H54 (cell line): ENCODE results near the gene IMMP1L.
A peak's percentile ranks its signal among the peaks of the same experiment; 100 is the strongest.
"Not testable (repeated sequence)": the region's sequence is repeated elsewhere in the genome, so short reads cannot be mapped to it uniquely, and the experiment has no call there.

Source experiments
- DNase-seq: peaks from one replicate; pipeline ENCODE4 v3.0.0; 2011; ENCODE audit warnings: low spot score, mixed read lengths; ENCODE audit not compliant: insufficient read length
- FAIRE-seq: peaks from 3 replicates; lab custom pipeline; 2011; peaks lifted over from hg19 to GRCh38; lab: Jason Lieb, UNC
- POLR2A ChIP-seq: IDR thresholded peaks from 2 replicates; pipeline ENCODE4 v1.6.1; 2011; ENCODE audit warnings: low read depth, mild to moderate bottlenecking, low read length

Gene IMMP1L, protein sequence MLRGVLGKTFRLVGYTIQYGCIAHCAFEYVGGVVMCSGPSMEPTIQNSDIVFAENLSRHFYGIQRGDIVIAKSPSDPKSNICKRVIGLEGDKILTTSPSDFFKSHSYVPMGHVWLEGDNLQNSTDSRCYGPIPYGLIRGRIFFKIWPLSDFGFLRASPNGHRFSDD

DNA sequence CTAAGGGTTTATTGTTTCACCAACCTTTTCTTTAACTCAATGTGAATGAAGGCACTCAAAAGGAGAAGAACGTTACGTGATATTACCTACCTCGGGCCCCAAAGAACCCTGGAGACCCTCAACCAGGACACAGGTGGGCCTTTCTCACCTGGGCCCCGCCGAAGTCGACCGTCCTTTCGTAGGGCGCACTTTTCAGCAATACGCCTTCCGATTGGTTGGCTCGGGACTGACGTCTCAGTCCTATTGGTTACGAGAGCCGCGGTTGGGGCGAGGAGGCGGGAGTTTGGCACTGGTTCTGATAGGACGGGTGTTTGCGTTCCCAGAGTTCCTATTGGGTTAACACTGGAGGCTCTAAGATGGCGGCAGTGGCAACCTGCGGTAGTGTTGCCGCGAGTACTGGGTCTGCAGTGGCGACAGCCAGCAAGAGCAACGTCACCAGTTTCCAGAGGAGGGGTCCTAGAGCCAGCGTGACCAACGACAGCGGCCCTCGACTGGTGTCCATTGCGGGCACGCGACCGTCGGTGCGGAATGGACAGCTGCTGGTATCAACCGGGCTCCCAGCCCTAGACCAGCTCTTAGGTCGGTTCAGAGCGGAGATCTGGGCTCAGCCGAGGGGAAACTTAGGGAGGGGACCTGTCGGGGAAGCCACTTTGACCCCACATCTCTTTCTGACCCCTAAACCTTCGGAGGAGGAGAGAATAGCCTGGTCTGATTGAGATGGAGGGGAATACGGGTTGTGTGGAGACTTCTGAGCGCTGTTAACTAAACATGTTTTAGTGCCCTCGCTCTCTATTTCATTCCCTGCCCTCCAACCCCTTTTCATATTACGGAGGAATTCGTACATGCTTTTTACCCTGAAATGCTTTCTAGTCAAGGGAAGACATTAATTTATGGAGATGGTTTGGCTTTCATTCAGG is at the start of gene IMMP1L, which contains the start of gene ELP4:
Gene IMMP1L, minus strand, starts transcription at position 194 of the 917 bp plus-strand sequence. CDS start 46,346 bp downstream, outside the sequence.
Gene ELP4, plus strand, starts transcription at position 339 of the 917 bp plus-strand sequence. Its CDS starts 18 bp downstream, at position 357.
- peak; percentile 99 for FAIRE-seq
- peak; percentile 93 for TF ChIP-seq POLR2A

DNA sequence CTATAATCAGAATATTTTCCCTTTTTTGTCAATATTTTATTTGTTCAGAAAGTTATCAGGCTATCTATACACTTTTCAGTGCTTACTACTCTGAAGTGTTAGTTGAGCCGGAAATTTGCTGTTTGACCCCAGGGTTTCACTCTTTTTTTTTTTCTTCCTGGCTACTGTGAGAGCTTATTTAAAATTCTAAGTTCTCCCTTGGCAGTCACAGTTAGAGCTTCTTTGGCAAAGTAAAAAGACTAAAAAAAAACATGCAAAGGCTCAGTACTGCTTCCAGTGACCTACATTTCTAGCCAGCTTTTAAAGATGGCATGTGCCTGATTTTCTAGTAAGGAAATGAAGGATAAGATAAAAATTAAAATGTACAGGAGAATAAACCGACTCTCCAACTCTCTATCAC is 48.6 kb upstream of the IMMP1L start:
- FAIRE-seq (no peak), DNase-seq (no peak)
- no peak for TF ChIP-seq POLR2A

More for the DNA sequence above, at the start of gene IMMP1L, which contains the start of gene ELP4:
- peak; percentile 84 for DNase-seq

DNA sequence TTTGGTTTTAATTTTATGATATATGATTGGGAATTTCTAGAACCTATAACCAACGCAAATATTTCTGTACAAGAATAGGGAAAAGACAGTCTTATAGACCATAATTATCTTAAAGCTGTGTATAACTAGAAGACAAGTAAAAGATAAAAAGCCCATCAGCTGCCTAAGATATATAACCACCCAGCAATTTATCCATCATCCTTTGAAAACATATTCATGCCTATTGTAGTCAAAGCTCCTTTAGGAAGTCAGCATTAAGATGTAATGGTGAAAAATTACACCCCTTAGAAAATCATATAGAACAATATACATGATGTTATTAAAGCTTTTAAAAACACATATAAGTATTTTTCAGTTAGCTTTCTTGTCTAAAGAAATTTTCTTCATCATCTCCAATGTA is 46.5 kb upstream of the IMMP1L start:
- TF ChIP-seq POLR2A: no peak
- no peak for FAIRE-seq
- no peak for DNase-seq

DNA sequence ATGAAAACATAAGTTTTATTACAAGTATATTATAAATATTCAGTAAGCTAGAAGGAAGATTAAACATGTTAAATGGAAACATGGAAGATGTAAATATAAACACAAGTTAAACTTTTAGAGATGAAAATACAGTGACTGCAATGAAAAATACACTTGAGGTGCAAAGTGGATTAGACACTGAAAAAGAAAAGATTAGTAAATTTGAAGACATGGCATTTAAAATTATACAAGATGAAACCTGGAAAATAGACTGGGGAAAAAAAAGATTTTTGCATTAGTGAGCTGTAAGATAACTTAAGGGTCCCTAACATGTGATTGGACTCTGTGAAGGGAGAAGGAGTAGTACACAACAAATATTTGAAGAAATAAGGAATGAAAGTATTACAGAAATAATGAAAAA is 33.4 kb upstream of the IMMP1L start:
- no peak for TF ChIP-seq POLR2A
- FAIRE-seq (no peak), DNase-seq (no peak)

DNA sequence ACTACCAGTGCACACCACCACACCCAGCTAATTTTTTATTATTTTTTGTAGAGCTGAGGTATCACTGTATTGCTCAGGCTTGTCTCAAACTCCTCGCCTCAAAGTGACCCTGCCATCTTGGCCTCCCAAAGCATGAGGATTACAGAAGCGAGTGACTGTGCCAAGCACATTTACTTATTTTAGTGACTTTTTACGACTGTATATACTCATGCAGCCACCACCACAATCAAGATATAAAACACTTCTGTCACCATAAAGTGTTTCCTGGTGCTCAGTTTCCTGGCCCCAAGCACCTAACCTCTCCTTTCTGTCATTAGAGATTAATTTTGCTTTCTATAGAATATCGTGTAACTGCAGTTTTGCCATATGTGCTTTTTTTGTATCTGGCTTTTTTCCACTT is 26.1 kb upstream of the IMMP1L start:
- no peak for TF ChIP-seq POLR2A
- FAIRE-seq (no peak), DNase-seq (no peak)

DNA sequence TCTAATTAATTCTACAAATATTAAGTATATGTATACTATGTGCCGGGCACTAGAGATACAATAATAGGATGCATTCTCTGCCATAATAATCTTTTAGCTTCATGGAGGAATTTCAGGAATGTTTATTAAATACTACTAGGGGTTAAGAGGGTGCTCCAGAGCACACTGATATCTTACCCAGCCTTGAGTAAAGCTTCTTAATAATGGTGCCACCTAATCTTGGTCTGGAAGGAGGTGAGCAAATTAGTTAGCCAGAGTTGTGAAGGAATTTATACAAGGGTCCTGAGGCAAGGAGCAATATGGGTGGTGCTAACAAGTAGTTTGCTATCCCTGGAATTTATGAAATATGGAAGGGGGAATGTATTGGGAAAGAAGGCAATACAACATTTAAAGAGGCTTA is 21.9 kb upstream of the IMMP1L start:
- DNase-seq (no peak), FAIRE-seq (no peak)
- TF ChIP-seq POLR2A: no peak

DNA sequence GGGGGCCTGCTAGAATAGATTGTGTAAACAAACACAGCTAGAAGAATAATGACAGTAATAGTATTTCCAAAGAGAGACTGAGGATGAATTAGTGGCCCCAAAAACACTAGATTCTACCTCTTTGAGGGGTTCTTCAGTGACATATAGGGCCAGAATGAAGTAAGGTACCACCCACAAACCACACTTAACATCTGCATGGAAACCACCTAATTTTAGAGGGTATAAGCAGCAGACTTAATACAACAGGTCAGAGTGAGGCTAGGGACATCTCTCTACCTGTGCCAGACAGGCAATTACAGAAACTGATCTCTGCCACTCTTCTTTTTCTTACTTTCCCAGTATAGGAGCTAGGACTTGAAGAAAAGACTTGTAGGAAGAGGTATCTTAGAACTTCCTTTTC is 20.3 kb upstream of the IMMP1L start:
- no peak for TF ChIP-seq POLR2A
- DNase-seq (no peak), FAIRE-seq (no peak)

DNA sequence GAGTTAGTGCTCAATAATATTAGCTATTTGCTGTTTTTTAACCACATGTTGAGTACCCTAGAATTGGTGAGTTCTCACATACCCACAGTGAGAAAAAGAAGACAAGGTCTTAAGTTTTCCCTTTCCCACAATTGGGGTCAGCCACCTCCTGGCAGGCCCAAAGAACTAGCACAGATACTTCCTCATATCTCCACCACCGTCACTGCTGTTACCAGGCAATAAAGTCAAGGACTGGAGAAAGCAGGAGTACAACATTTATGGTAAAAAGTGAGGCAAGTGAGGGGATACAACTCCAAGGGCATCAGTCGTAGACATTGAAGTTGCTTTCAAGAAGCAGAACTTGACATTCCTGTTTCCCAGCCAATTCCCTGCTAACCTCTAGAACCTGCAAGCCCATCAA is 19.8 kb upstream of the IMMP1L start:
- FAIRE-seq (no peak), DNase-seq (no peak)
- no peak for TF ChIP-seq POLR2A

DNA sequence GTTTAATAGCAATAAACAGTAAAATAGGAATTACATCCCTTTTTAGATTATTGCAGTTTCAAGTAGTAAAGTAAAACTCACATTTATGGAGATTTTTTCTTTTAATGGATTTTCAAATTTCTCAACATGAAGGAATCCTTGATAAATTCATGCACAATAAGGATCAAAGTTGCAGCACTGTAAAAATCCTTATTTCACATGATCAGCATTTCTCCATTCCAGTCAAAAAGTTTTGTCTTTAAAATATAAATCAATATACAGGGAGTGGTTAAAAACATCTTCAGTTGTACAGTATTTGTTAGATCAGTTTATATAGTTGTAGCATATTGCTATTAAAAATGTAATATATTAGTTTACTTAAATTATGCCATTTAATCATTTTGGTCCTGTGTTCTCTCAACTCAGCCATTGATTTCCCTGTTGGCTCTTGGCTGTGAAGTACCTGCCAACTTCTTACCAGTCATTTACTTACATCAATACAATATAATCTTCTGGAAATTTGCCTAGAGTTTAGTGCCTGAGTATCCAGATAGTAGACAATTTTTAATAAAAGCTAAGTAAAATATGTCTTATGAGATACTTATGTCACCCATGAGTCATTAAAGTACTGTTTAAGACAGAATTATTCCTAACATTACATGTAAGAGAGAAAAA is 12.2 kb upstream of the IMMP1L start:
- no peak for FAIRE-seq
- TF ChIP-seq POLR2A: no peak

DNA sequence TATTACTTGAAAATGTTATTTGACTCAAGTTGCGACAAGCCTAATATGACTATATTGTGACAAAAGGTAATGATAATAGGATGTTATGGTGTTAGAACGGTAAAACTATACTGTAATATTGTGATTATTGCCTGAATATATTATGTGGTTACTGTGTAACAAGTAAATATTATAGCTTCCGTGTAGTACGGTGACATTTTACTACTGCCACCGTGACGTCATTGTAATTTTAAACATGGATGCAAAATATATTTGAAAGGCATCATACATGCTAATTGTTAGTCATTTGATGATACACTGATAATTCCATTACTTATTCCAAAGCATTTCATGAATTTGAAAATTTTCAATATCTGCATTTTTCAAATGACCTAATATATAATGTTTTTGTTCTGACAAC is 2.7 kb upstream of the IMMP1L start:
- FAIRE-seq (no peak), DNase-seq (no peak)
- TF ChIP-seq POLR2A: no peak

More for the DNA sequence above, 12.2 kb upstream of the IMMP1L start:
- DNase-seq: no peak

DNA sequence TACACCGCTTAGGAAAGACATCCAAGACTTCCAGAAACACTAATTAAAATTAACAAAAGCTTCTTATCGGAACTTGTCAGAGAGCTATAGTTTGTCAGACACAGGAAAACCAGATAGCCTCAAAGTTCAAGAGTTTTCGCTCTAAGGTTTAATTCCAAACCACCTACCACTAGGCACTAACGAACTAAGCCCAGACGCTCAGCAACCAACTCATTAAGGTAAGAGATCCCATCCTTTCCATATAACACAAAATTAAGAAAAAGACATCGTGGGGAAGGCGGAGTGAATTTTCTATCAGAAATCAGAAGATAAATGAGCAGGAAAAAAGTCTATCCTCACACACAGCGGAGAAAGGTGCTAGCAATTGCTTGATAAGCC is 382 bp downstream of the IMMP1L start:
- TF ChIP-seq POLR2A: no peak
- FAIRE-seq (peak; percentile 57), DNase-seq (no peak)

DNA sequence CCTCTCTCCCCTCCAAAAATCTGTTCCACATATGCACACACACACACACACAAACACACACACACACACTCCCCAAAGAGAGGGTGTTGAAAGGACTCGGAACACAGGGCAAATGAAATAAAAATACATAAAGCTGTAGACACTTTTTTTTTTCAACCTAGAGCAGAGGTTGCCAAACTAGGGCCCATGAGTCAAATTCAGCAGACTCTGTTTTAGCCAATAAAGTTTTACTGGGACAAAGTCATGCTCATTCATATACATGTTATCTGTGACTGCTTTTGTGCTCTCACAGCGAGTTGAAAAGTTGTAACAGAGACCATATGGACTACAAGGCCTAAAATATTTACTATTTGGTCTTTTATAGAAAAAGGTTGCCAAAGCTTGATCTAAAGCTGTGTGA is 8.9 kb downstream of the IMMP1L start:
- no peak for FAIRE-seq
- no peak for DNase-seq
- no peak for TF ChIP-seq POLR2A

DNA sequence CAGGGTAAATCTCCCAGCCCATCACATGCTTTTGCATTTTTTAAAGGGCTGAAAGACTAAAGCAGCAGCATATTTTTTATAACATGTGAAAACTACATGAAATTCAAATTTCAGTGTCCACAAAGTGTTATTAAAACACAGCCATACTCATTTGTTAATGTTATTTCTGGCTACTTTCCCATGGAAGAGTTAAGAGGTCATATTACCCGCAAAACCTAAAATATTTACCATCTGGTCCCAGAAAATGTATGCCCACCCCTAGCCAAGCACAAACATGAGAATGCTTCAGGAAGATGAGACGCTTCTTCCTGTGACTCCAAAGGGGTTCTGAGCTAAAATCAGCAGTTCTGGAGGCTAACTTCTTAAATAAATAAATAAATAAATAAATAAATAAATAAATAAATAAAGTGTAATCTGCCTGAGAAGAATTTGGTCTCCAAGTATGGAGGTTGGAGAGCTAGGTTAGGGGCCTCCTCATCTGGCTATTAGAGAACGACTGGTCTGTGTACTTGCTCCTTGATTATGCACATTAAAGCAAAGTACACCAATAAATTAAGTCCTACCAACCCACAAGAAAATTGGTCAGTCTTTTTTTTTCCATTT is 9.7 kb downstream of the IMMP1L start:
- DNase-seq (no peak), FAIRE-seq (peak; percentile 38)
- no peak for TF ChIP-seq POLR2A

DNA sequence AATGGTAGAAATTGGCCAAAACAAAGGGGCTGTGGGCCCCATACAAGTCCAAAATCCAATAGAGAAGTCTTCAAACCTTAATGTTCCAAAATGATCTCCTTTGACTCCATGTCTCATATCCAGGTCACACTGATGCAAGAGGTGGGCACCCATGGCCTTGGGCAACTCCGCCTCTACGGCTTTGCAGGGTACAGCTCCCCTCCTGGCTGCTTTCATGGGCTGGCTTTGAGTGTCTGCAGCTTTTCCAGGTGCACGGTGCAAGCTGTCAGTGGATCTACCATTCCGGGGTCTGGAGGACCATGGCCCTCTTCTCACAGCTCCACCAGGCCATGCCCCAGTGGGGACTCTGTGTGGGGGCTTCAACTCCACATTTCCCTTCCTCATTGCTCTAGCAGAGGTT is 15.7 kb downstream of the IMMP1L start:
- DNase-seq, FAIRE-seq: not testable (repeated sequence)
